Stimulated activated CD4-positive, alpha-beta T cell treated with anti-CD3 and anti-CD28 coated beads, Interleukin-12 subunit alpha, Interleukin-12 subunit beta, amount 100 ng/mL, for 4 hours (primary cell): ENCODE results near the gene CEP152.
"Not testable (repeated sequence)": the region's sequence is repeated elsewhere in the genome, so short reads cannot be mapped to it uniquely, and the experiment has no call there.

Source experiments
- DNase-seq: peaks from one replicate; pipeline ENCODE4 v3.0.0-alpha.2; 2020

CEP152 gene

DNA sequence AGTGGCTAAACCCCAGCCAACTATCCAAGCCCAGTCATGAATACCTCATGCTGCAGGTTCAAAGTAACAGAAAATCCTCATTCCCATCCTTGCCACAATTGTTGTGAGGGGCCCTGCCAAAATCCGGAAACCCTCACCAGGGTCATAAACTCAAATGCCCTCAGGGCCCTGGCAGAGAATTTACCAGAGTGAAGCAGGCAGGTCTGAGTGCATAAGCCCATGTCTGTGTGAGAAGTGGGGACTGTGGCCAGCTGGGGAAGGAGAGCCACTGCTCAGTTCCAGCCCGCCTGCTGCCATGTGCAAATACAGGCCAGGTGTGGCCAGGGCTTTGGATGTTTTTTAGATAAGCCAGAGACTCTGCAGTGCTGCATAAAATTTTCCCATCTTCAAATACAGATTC lies 7.0 kb downstream of the CEP152 start:
- no peak for DNase-seq

GRCh38 chr15:48802867-48803266 lies 8.0 kb downstream of the CEP152 start:
- DNase-seq: no peak

DNA sequence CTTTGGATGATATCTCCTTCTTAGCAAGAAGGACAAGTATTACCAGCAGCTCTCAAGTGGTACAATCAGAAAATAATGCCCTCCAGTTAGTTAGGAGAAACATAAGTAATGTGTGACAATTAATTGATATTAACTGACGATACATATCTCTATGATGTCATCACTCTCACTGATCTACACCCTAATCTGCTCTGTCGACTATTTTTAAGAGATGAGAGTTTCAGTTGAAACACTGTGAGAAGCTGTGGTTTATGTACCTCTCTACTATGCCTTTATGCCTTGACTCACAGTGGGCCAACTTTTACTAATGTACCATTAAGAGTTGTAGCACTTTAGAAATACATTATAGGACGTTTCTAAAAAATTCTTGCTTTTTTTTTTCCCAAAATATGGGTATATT lies 8.6 kb downstream of the CEP152 start:
- no peak for DNase-seq

DNA sequence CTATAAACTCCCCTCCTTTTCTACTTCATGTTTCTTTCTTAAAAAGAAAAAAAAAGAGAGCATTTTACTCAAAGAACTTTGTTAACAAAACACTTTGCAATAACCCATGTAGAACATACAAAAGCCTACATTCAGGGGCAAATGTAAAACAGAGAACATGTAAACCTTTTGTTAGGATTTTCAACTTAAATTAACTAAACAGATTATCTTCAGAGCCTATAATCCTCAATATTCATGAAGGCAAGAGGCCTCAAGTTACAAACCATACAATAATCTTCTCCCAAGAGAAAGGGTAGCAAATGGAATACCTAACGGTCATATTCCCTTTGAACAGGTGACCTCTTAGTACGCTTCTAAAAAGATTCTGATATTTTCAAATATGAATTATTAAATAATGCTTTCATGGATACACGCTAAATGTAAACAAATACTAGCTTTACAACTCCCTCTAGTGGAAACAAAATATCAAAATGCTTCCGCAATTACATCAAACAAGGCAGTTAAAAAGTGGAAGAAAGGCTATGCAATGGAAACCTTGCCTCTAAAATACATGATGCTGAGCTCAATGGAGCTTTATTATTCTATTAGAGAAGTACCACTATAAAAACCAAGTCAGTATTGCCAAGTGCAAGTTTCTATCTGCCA lies 9.9 kb downstream of the CEP152 start:
- DNase-seq: no peak

DNA sequence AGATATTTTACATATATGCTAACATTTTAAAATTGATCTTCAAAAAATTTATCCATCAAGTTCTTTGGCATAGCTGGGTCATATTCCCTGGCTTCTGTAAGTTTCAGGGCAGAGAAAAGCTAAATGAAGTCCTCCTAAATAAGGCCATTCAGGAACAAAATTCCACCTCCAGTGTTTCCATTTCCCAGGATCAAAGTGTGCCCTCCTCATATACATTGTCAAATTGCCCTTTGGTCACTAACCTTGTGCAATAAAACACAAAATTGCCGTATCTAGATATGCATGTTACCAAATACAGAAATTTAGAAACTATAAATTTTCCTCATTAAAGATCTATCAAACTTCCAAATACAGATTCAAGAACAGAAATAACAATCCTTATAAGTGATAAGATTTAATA lies 10.6 kb downstream of the CEP152 start:
- DNase-seq: no peak

GRCh38 chr15:48798319-48798718 lies 12.6 kb downstream of the CEP152 start:
- no peak for DNase-seq

- no peak for DNase-seq
Measured at GRCh38 chr15:48796930-48797329, 13.9 kb downstream of the CEP152 start.

DNA sequence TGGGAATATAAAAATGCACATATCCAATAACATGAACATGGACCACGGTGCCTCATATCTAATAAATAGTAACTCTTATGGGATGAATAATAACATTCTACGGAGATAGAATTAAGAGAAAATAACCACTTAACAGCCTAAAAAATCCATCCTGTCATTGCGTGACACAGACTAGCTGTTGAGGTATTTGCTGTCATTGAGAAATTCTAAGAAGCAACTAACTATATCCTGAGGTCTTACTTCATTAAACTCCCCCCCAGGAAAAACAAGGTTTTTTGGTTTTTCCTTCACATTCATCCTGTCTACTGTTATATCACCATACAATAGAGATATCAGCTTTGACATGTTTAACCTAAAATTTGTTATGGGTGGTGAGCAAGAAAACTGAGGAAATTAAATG lies 14.3 kb downstream of the CEP152 start:
- DNase-seq: no peak

GRCh38 chr15:48795901-48796300 lies 15.0 kb downstream of the CEP152 start:
- no peak for DNase-seq

- DNase-seq: no peak
Measured at GRCh38 chr15:48794697-48795134, 16.2 kb downstream of the CEP152 start.

GRCh38 chr15:48792408-48792807 lies 18.5 kb downstream of the CEP152 start:
- DNase-seq: no peak

DNA sequence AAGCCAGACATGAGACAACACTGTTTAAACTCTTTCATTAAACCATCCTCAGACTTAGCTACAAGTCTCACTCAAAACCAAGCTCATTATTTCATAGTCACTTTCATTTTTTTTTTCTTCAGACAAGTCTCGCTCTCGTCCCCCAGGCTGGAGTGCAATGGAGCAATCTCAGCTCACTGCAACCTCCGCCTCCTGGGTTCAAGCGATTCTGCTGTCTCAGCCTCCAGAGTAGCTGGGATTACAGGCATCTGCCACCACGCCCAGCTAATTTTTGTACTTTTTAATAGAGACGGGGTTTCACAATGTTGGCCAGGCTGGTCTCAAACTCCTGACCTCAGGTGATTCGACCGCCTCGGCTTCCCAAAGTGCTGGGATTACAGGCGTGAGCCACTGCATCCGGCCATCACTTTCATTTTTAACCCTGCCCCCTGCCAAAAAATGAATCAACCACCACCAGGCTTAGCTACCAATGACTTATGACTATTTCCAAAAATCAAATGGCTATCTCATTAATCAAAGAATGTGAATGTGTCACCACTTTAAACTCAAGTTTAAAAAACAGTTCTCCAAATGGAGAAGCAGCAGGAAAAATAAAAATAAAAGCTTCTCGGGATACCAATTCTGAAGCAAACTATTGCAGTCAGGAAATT lies 20.3 kb downstream of the CEP152 start:
- not testable (repeated sequence) for DNase-seq

DNA sequence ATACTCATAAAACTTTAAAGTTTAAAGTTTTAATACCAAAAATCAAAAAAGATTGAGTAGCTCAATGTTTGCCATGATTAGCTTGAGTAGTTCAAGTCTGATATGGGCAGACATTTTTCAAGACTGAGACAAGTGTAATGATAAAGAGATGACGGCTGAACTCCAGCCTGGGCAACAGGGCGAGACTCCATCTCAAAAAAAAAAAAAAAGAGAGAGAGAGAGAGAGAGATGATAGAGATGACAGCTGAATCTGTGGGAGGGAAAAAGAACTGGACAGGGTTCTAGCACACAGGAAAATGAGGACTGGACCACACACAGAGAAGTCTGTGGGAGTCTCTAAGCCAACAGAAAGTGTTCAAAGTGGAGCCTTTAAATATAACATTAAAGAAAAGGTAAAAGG lies 25.2 kb downstream of the CEP152 start:
- no peak for DNase-seq

DNA sequence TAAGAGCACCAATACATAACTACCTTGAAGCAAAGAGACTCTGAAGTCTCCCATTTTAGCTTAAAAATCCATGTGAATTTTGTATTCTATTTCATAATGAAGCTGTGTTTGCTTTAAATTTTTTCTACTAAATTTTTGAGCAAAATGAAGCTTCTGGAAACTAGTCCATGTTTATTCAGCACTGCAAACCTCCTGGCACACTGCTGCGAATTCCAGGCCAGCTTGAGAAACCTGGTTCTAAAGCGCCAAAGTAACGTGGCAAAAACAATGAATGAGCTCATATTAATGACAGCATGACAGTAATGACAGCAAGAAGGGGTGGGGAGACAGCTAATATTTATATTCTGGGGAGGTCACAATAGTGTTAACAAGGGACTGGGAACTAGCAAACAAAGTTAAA lies 25.7 kb downstream of the CEP152 start:
- no peak for DNase-seq

DNA sequence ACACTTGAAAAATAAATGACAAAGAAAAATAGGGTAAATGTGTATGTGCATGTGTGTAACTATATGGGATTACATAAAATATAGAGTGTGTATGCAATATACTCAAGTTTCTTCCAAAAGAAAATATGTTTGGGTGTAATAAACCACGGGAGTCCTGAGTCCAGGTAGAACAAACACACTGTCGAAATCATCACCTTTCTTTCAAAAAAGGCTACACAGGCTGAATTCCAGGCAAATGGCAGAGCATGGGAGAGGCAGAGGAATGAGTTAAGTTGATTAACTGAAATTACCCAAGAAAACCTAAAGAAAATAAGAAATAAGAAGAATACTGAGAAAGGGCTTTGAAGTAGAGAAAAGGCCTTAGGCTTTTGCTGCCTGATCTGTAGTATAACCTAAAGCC lies 26.1 kb downstream of the CEP152 start:
- DNase-seq: no peak

GRCh38 chr15:48782911-48783310 lies 28.0 kb downstream of the CEP152 start:
- no peak for DNase-seq

GRCh38 chr15:48781481-48782081 lies 29.3 kb downstream of the CEP152 start:
- no peak for DNase-seq

GRCh38 chr15:48781017-48781416 lies 29.9 kb downstream of the CEP152 start:
- no peak for DNase-seq

DNA sequence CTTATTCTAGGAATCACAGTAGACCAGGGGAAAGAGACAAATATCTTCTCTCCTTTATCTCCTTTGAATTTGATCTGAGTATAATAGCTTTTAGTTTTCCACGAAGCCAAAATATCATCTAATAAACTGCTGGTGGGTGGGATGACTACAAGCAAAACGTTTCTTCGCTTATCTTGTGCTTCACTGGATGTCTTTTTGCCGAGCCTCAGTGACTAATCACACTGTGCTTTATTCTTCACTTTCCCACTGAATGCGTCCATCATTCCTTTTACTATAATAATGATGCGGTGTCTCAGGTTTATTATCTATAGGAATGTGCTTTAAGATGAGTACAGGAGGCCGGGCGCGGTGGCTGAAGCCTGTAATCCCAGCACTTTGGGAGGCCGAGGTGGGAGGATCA lies 32.5 kb downstream of the CEP152 start:
- DNase-seq: no peak

DNA sequence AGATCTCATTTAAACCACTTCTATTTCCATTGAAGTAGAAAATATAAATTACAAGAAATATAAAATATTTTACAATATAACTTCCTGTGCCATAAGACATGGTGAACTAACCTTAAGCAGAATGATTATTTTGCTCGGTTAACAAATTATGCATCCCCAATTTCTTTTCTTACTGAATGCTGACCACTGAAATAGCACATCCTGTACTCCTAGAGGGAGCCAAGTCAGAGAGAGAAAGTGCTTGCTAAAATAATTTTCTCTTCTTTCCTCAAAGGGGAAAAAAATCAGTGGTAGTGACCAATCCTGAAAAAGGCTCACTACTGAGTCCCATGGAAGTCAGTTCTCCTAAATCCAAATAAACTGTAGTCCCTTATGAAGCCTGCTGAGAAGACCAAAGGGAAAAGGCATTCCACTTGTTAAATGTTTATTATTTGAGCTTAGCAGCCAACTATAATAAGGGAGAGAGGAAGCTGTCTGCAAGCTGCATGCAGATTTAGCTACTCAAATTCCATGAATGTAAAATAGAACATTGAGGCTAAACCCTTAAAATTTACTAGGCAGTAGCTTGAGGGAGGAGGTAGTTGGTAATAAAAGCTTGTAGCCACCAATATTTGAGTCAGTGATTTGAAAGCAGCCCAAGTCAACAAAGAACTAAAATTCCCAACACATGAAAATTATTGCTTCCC lies 33.1 kb downstream of the CEP152 start:
- no peak for DNase-seq

- no peak for DNase-seq
Measured at GRCh38 chr15:48775546-48775945, 35.3 kb downstream of the CEP152 start.

- no peak for DNase-seq
Measured at GRCh38 chr15:48774484-48774883, 36.4 kb downstream of the CEP152 start.

GRCh38 chr15:48766196-48766595 lies 44.7 kb downstream of the CEP152 start:
- no peak for DNase-seq

DNA sequence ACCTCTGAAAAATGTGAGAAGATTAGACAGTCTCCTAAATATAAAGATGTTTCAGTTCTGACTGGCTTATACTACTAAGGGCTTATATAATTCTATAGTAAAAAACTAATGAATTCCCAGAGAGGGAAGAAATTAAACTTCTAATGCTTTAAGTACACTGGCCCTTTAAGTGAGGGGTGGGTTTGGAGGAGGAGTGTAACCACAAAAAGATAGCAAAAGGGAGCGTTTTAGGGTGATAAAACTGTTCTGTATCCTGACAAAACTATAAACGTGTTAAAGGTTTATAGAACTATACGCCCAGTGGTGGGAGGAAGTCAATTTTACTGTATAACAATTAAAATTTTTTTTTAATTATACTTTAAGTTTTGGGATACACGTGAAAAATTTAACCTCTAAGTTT lies 45.8 kb downstream of the CEP152 start:
- DNase-seq: no peak
